ENCODE measurements around the gene OBP2A. TPM values are rescaled to one million over a fixed set of nuclear protein-coding genes. Genes with fewer than 3 reads are reported as not detected.

Gene OBP2A
- total RNA-seq, 1 donor = not detected

- no peak for TF ChIP-seq CTCF (IDR thresholded peaks at IDR 0.05; ENCODE audit: insufficient read depth, low read depth, low read length)
- no peak overlapping the region for H3K4me3 ChIP-seq (ENCODE audit: low read depth, low read length)
- no peak for DNase-seq (ENCODE audit: low read depth)
These were observed 50.3 kb downstream of the OBP2A start for GRCh38 chr9:135596211-135596610.

Other genes with a start within 250 kb of the OBP2A start
- 10.3 and 11.7 TPM in 2 replicates for gene PPP1R26, start 66.3 kb upstream of the OBP2A start, total RNA-seq
- gene MRPS2, start 45.4 kb upstream of the OBP2A start, total RNA-seq = 12.1 and 14.5 TPM in 2 replicates
- not detected in 2 replicates for gene LCN1, start 24.7 kb upstream of the OBP2A start, total RNA-seq
- gene PAEP, start 15.6 kb downstream of the OBP2A start, total RNA-seq = not detected in 2 replicates
- not detected in 2 replicates for gene GLT6D1, start 93.4 kb downstream of the OBP2A start, total RNA-seq
- not detected in 2 replicates for gene LCN9, start 117.2 kb downstream of the OBP2A start, total RNA-seq
- gene SOHLH1, start 153.4 kb downstream of the OBP2A start, total RNA-seq = not detected in 2 replicates
- gene KCNT1, start 156.1 kb downstream of the OBP2A start, total RNA-seq = not detected in 2 replicates